Thymus (tissue), 11 donors: Measurements from ENCODE around the gene SRP68. TPM values are rescaled to one million over a fixed set of nuclear protein-coding genes. Genes with fewer than 3 reads are reported as not detected.
"Not testable (repeated sequence)": the region's sequence is repeated elsewhere in the genome, so short reads cannot be mapped to it uniquely, and the experiment has no call there.

ENCODE experiments used
- DNase-seq, 9 donors: peaks; one replicate each; pipeline ENCODE4 v3.0.0-alpha.2; 2013; ENCODE audit warnings: low spot score in 9 of 9, low read depth in 6 of 9, missing footprints in 1 of 9
- H3K27ac ChIP-seq, 2 donors: one replicate each; pipeline ENCODE4 v1.5.1; 2013; ENCODE audit warnings: control low read depth in 1 of 2, low read depth in 1 of 2, low read length in 1 of 2, mild to moderate bottlenecking in 1 of 2, moderate library complexity in 1 of 2
- H3K27me3 ChIP-seq, 2 donors: one replicate each; pipeline ENCODE4 v1.5.1; 2013; ENCODE audit warnings: low read length in 1 of 2; ENCODE audit not compliant: control insufficient read depth in 2 of 2, insufficient read depth in 1 of 2
- H3K36me3 ChIP-seq, 2 donors: one replicate each; pipeline ENCODE4 v1.5.1; 2013; ENCODE audit warnings: low read length in 1 of 2, mild to moderate bottlenecking in 1 of 2, moderate library complexity in 1 of 2; ENCODE audit not compliant: control insufficient read depth in 2 of 2, insufficient read depth in 2 of 2
- H3K4me1 ChIP-seq, 2 donors: one replicate each; pipeline ENCODE4 v1.5.1; 2013; ENCODE audit warnings: low read length in 2 of 2; ENCODE audit not compliant: control insufficient read depth in 2 of 2, insufficient read depth in 2 of 2
- H3K4me3 ChIP-seq, 2 donors: one replicate each; pipeline ENCODE4 v1.5.1; 2013; ENCODE audit warnings: low read length in 2 of 2, control low read depth in 1 of 2, mild to moderate bottlenecking in 1 of 2
- H3K9me3 ChIP-seq, 2 donors: one replicate each; pipeline ENCODE4 v1.5.1; 2013; ENCODE audit warnings: low read length in 1 of 2, mild to moderate bottlenecking in 1 of 2; ENCODE audit not compliant: control insufficient read depth in 2 of 2, insufficient read depth in 1 of 2
- WGBS: extraction: QIAGEN DNeasy Blood & Tissue Kit; methylation state at CpG from one replicate; pipeline ENCODE4 v1.1.7; 2013; 5-methylcytosine and 5-hydroxymethylcytosine counted together
- polyA plus RNA-seq: library from polyadenylated mRNA; stranded (reverse); fragments of 200-250 nt; gene quantifications from one replicate; pipeline ENCODE4 v1.2.3, GENCODE V29; 2013
- total RNA-seq: library from RNA; stranded (reverse); fragments of 120-200 nt; gene quantifications from one replicate; pipeline ENCODE4 v1.2.4, GENCODE V29; 2013
- donor health status: healthy.

Gene SRP68
- total and polyA plus RNA-seq, 2 donors: 19.9 to 47.6 TPM

GRCh38 chr17:76044475-76045007 lies 27.8 kb downstream of the SRP68 start:
- WGBS: 98% methylated on average over 11 of the region's 11 CpGs
- H3K9me3 ChIP-seq, H3K27me3 ChIP-seq, H3K4me3 ChIP-seq, H3K27ac ChIP-seq, DNase-seq, H3K4me1 ChIP-seq: not testable (repeated sequence)
- H3K36me3 ChIP-seq: peaks cover 92 to 94% of the 10 kb centered on the region in 2 donors

- H3K36me3 ChIP-seq: peaks cover 88 to 91% of the 10 kb centered on the region in 2 donors
- not testable (repeated sequence) for H3K9me3 ChIP-seq, H3K4me1 ChIP-seq, H3K27ac ChIP-seq, H3K4me3 ChIP-seq, DNase-seq, H3K27me3 ChIP-seq
- 98% methylated on average over 3 of the region's 3 CpGs for WGBS
Measured at GRCh38 chr17:76042868-76043267, 29.4 kb downstream of the SRP68 start.

- Histone ChIP-seq H3K4me1 (no peaks in the 10 kb centered on the region), H3K36me3 (peaks cover 70 to 77% of the 10 kb centered on the region in 2 donors), H3K27me3 (no peaks in the 10 kb centered on the region), H3K9me3 (no peaks in the 10 kb centered on the region), H3K27ac (no peak overlapping the region), H3K4me3 (no peak overlapping the region)
- no peak for DNase-seq
- WGBS: 94% methylated on average over 6 of the region's 6 CpGs
Measured at GRCh38 chr17:76040376-76040775, 31.9 kb downstream of the SRP68 start.

GRCh38 chr17:76039121-76039520 lies 33.2 kb downstream of the SRP68 start:
- Histone ChIP-seq H3K27me3 (no peaks in the 10 kb centered on the region), H3K4me3 (no peak overlapping the region), H3K9me3 (no peaks in the 10 kb centered on the region), H3K4me1 (peaks cover 0 to 3% of the 10 kb centered on the region in 2 donors), H3K27ac (no peak overlapping the region), H3K36me3 (peaks cover 58 to 64% of the 10 kb centered on the region in 2 donors)
- no peak for DNase-seq
- 95% methylated on average over 6 of the region's 6 CpGs for WGBS

GRCh38 chr17:76038050-76038449 lies 34.3 kb downstream of the SRP68 start:
- H3K4me3 ChIP-seq: no peak overlapping the region
- H3K9me3 ChIP-seq: peaks cover 0 to 4% of the 10 kb centered on the region in 2 donors
- no peaks in the 10 kb centered on the region for H3K27me3 ChIP-seq
- H3K27ac ChIP-seq: no peak overlapping the region
- peaks cover 47 to 54% of the 10 kb centered on the region in 2 donors for H3K36me3 ChIP-seq
- no peak for DNase-seq
- 97% methylated on average over 3 of the region's 3 CpGs for WGBS
- H3K4me1 ChIP-seq: peaks cover 0 to 3% of the 10 kb centered on the region in 2 donors

- peaks cover 40 to 43% of the 10 kb centered on the region in 2 donors for H3K36me3 ChIP-seq
- H3K4me1 ChIP-seq: peaks cover 0 to 3% of the 10 kb centered on the region in 2 donors
- peaks cover 0 to 10% of the 10 kb centered on the region in 2 donors for H3K9me3 ChIP-seq
- WGBS: 95% methylated on average over 22 of the region's 22 CpGs
- DNase-seq: no peak
- no peak overlapping the region for H3K27ac ChIP-seq
- H3K27me3 ChIP-seq: no peaks in the 10 kb centered on the region
- no peak overlapping the region for H3K4me3 ChIP-seq
Measured at GRCh38 chr17:76036497-76037261, 35.6 kb downstream of the SRP68 start.

- WGBS: 94% methylated on average over 13 of the region's 13 CpGs
- Histone ChIP-seq H3K27me3 (no peaks in the 10 kb centered on the region), H3K4me3 (no peak overlapping the region), H3K9me3 (peaks cover 0 to 10% of the 10 kb centered on the region in 2 donors), H3K27ac (no peak overlapping the region), H3K36me3 (peaks cover 20 to 23% of the 10 kb centered on the region in 2 donors), H3K4me1 (peaks cover 2 to 8% of the 10 kb centered on the region in 2 donors)
- no peak for DNase-seq
Measured at GRCh38 chr17:76034428-76035350, 37.6 kb downstream of the SRP68 start.

GRCh38 chr17:76033139-76033538 lies 39.2 kb downstream of the SRP68 start:
- WGBS: 99% methylated on average over 6 of the region's 6 CpGs
- DNase-seq: no peak
- Histone ChIP-seq H3K27ac (no peak overlapping the region), H3K4me1 (peaks cover 7 to 24% of the 10 kb centered on the region in 2 donors), H3K27me3 (no peaks in the 10 kb centered on the region), H3K4me3 (no peak overlapping the region), H3K36me3 (peaks cover 7 to 8% of the 10 kb centered on the region in 2 donors), H3K9me3 (peaks cover 0 to 10% of the 10 kb centered on the region in 2 donors)

GRCh38 chr17:76032780-76033108 lies 39.6 kb downstream of the SRP68 start:
- WGBS: 99% methylated on average over 5 of the region's 5 CpGs
- H3K4me3 ChIP-seq: no peak overlapping the region
- H3K36me3 ChIP-seq: peaks cover 7 to 8% of the 10 kb centered on the region in 2 donors
- DNase-seq: no peak
- H3K4me1 ChIP-seq: peaks cover 7 to 25% of the 10 kb centered on the region in 2 donors
- no peaks in the 10 kb centered on the region for H3K27me3 ChIP-seq
- peaks cover 0 to 10% of the 10 kb centered on the region in 2 donors for H3K9me3 ChIP-seq
- H3K27ac ChIP-seq: no peak overlapping the region
